Activated CD8-positive, alpha-beta memory T cell treated with anti-CD3 and anti-CD28 coated beads, Interleukin-2, amount 10 ng/mL, durations not matched to agents 7 days and 5 days (primary cell): ENCODE measurements around the gene RFX8. TPM values are rescaled to one million over a fixed set of nuclear protein-coding genes. Genes with fewer than 3 reads are reported as not detected.
"Not testable (repeated sequence)": the region's sequence is repeated elsewhere in the genome, so short reads cannot be mapped to it uniquely, and the experiment has no call there.

Source experiments
- ATAC-seq: fragments of 150-1000 bp; cut with Tn5 transposase; one replicate; pipeline ENCODE4 v1.10.0; 2021; ENCODE audit warnings: moderate library complexity
- CTCF ChIA-PET: fragments of 350-600 bp; sonication (Branson Sonifier 250); formaldehyde crosslinking; loops from one replicate; lab custom pipeline; 2021; ENCODE audit warnings: antibody characterized with exemption; lab: Charles Lee
- DNase-seq: peaks from one replicate; pipeline ENCODE4 v3.0.0-alpha.2; 2020
- H3K27ac Mint-ChIP-seq: one replicate; pipeline ENCODE4 v1.8.0; 2021; ENCODE audit warnings: mild to moderate bottlenecking, mixed read lengths
- H3K27me3 Mint-ChIP-seq: one replicate; pipeline ENCODE4 v1.8.0; 2021; ENCODE audit warnings: mixed read lengths
- H3K36me3 Mint-ChIP-seq: one replicate; pipeline ENCODE4 v1.8.0; 2021; ENCODE audit warnings: mild to moderate bottlenecking, mixed read lengths
- H3K4me1 Mint-ChIP-seq: one replicate; pipeline ENCODE4 v1.8.0; 2021; ENCODE audit warnings: mixed read lengths
- H3K4me3 Mint-ChIP-seq: one replicate; pipeline ENCODE4 v1.8.0; 2021; ENCODE audit warnings: mild to moderate bottlenecking, moderate library complexity, mixed read lengths
- H3K9me3 Mint-ChIP-seq: one replicate; pipeline ENCODE4 v1.8.0; 2022; ENCODE audit warnings: low read depth, mixed read lengths
- total RNA-seq, 2 experiments: library from RNA; stranded (reverse); gene quantifications; one replicate each; pipeline ENCODE4 v1.2.3, GENCODE V29; 2021

RFX8 gene
- total RNA-seq, 2 experiments from 2014 or later, result 1.0 to 2.3 TPM

DNA sequence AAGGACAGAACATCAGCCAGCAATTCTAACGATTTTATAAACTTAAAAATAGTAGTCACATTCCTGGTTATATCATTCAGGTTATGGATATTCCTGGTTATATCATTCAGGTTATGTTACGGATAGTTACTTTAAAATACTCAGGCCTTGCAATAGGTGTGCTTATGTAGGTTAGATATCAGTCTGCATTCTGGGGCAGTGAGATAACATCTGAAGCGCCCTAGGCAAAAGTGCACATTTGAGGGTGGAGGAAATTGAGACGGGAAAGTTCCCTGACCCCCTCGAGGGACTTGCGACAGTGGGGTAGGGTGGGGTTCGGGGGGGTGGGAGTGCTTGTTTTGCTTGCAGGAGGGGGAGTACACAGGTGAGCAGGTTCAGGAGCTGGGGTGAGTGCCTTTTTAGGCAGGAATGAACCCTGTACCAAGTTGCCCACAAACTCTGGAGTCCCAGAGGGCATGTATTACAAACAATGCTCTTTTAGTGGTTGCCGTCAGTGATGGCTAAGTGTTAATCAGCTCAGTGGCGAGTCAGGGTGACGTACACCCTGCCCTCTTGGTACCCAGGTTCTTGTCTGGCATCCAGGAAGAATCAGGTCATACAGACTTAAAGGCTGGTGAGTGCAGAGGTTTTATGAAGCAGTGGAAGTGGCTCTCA is 119.4 kb downstream of the RFX8 start:
- DNase-seq (no peak), ATAC-seq (no peak)
- Mint-ChIP-seq H3K4me1 (peaks cover 9% of the 10 kb centered on the region), H3K27me3 (peaks cover 7% of the 10 kb centered on the region), H3K36me3 (no peaks in the 10 kb centered on the region), H3K27ac (no peak overlapping the region), H3K9me3 (no peaks in the 10 kb centered on the region), H3K4me3 (no peak overlapping the region)
- CTCF ChIA-PET, result no interaction called here

DNA sequence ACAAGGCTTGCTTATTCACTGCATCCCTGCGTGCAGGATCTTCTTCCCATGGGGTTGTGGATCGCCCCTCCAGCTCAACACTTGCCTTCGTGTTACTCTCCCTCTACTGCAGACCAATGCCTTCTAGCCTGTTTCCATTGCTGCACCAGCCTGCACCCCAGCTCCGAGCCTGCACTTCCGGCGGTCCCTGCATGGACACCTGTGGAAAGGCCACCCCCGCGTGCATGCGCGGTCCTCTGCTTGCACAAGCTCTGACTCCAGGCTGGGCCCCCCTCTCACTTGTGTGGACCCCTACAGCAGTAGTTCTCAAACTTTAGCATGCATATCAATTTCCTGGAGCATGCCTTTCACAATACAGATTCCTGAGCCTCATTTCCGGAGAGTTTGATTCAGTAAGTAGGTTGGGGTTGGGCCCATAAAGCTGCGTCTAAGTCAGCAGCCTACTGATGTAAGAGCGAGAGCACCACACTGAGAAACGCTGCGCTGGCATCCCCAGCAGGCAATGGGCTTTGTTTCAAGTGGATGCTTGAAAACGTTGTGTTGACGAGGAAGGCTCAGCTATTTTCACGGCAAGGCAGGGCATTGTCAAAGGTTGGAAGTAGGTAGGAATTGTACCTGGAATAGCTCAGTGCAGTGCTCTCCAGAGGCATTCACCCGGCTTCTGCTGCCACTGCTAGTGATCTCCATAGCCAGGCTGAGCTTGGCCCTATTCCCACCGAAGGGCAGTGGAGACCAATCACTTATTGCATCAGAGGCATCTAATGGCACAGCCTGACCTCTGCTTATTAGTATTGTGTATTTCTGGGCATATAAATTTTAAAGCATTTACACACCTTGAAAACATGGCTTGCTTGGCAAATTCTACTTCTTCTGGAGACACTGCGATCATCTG is 120.2 kb downstream of the RFX8 start:
- Mint-ChIP-seq H3K27ac (no peak overlapping the region), H3K36me3 (no peaks in the 10 kb centered on the region), H3K9me3 (no peaks in the 10 kb centered on the region), H3K4me1 (peaks cover 4% of the 10 kb centered on the region), H3K4me3 (no peak overlapping the region), H3K27me3 (peaks cover 7% of the 10 kb centered on the region)
- no peak for ATAC-seq
- DNase-seq, result no peak
- CTCF ChIA-PET, result interaction anchor here (4.7 kb wide), 1 partner anchor 12 kb away, joined by 27 read pairs; no protein-coding TSS in a partner anchor

DNA sequence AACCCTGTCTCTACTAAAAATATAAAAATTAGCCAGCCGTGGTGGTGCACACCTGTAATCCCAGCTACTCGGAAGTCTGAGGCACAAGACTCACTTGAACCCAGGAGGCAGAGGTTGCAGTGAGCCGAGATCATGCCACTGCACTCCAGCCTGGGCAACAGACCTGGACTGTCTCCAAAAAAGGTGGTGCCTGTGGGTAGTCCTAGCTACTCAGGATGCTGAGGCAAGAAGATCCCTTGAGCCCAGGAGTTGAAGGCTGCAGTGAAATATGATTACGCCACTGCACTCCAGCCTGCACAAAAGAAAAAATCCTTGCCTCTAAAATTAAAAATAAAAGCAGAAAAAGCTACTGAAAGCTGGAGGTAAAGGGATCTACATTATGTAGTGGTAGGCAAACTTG is 122.3 kb downstream of the RFX8 start:
- CTCF ChIA-PET, result interaction anchor here (1.2 to 4.7 kb wide), 2 partner anchors 9 to 10 kb away, joined by 5 to 27 read pairs; no protein-coding TSS in a partner anchor
- not testable (repeated sequence) for H3K9me3 Mint-ChIP-seq, H3K27ac Mint-ChIP-seq

DNA sequence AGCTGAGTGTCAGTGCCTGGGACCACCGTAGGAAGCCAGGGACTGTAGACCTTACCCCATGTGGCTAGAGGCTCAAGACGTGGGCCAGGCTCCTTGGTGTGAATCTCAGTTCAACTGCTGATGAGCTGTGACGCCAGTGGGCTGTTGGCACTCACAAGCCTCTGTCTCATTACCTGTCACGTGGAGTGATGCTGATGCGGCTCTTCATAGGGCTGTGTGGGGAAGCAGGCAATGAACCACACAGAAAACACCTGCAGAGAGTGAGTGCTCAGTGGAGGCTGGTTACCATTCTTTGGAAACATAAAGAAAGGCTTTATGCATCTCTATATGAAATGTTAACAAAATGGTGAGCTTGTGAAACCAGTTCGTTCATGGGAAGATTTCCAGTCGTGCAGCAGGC is 123.7 kb downstream of the RFX8 start:
- peaks cover 5% of the 10 kb centered on the region for H3K4me1 Mint-ChIP-seq
- no peak overlapping the region for H3K27ac Mint-ChIP-seq
- H3K36me3 Mint-ChIP-seq, result no peaks in the 10 kb centered on the region

More for the DNA sequence above, 122.3 kb downstream of the RFX8 start:
- DNase-seq, H3K4me1 Mint-ChIP-seq, H3K27me3 Mint-ChIP-seq, H3K36me3 Mint-ChIP-seq, H3K4me3 Mint-ChIP-seq, ATAC-seq: not testable (repeated sequence)

DNA sequence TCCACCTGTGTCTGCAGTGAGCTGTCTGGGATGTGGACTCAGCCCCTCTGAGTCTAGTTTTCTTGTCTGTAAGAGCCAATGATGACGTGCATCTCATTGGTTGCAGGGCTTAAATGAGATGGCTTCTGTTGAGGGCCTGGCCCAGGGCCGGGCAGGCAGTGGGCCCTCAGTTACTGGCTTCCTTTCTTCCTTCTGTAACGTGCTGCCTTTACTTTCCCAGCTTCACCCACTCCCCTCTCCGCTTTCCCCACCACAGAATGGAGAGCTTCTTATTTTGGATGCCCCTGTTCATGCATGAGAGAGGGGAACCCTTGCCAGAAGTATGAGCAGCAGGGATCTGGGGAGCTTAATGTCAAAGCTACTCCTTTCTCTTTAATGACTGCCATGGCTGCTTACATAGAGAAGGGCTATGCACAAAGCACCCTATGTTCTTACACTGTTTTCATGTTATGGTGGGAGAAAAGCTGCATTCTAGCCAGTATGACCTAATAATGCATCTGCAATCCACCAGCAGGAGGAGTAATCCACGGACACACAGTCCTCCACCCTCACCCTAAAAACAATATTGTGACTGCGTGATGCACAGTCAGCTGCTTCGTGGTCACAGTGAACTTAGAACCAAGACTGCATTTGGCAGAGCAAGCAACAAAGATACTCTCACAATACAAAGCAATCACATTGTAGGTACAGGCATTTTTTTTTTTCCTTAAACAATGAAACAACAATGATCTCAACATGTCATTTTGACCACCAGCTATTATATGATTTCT is 124.8 kb downstream of the RFX8 start:
- no peaks in the 10 kb centered on the region for H3K9me3 Mint-ChIP-seq
- no peak overlapping the region for H3K4me3 Mint-ChIP-seq
- H3K27me3 Mint-ChIP-seq, result peaks cover 7% of the 10 kb centered on the region
- CTCF ChIA-PET, result interaction anchor here (1.1 to 4.7 kb wide), 9 partner anchors 8 to 417 kb away, joined by 3 to 27 read pairs (median 6); partner anchors contain the start of gene CREG2
- ATAC-seq (no peak), DNase-seq (no peak)
- no peak overlapping the region for H3K27ac Mint-ChIP-seq
- no peaks in the 10 kb centered on the region for H3K36me3 Mint-ChIP-seq
- peaks cover 5% of the 10 kb centered on the region for H3K4me1 Mint-ChIP-seq

More for the DNA sequence above, 123.7 kb downstream of the RFX8 start:
- CTCF ChIA-PET, result interaction anchor here (1.0 to 4.7 kb wide), 3 partner anchors 9 to 416 kb away, joined by 3 to 27 read pairs (median 3); no protein-coding TSS in a partner anchor
- Mint-ChIP-seq H3K9me3 (no peaks in the 10 kb centered on the region), H3K4me3 (no peak overlapping the region), H3K27me3 (peaks cover 7% of the 10 kb centered on the region)
- ATAC-seq, result no peak
- no peak for DNase-seq

DNA sequence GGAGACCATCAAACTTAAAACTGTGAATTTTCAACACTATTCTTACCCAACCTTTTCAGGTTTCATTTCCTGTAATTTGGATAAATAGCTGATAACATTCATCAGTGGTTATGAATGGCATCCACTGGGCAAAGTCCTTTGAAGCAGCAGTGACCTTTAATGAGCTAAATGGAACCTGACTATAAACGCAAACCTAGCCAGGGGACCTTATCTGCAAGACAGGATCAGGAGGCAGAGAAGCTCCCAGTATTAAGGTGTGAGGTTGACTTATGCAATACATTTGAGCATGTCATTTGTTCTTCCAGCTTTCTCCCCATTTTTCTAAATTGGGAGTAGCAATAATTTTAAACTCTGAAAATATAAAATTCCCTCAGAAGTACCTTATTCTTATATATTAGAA is 126.0 kb downstream of the RFX8 start:
- H3K4me3 Mint-ChIP-seq, result no peak overlapping the region
- H3K27ac Mint-ChIP-seq, result no peak overlapping the region
- peaks cover 5% of the 10 kb centered on the region for H3K4me1 Mint-ChIP-seq
- peaks cover 7% of the 10 kb centered on the region for H3K27me3 Mint-ChIP-seq
- ATAC-seq (no peak), DNase-seq (no peak)
- CTCF ChIA-PET, result interaction anchor here (1.3 to 2.8 kb wide), 6 partner anchors 10 to 70 kb away, joined by 3 to 16 read pairs (median 5); partner anchors contain the start of gene CREG2
- H3K9me3 Mint-ChIP-seq, result no peaks in the 10 kb centered on the region
- no peaks in the 10 kb centered on the region for H3K36me3 Mint-ChIP-seq

Other genes with a start within 250 kb of the RFX8 start
- gene CNOT11, start 222.2 kb downstream of the RFX8 start, total RNA-seq, result 10 to 100 TPM; 57.4 to 71.9 TPM
- 100 to 1,000 TPM in 1 of 2 experiments, 10 to 100 TPM in 1; 72.3 to 100 TPM for gene RNF149, start 166.4 kb downstream of the RFX8 start, total RNA-seq
- not detected for gene CREG2, start 87.6 kb downstream of the RFX8 start, total RNA-seq
- gene MAP4K4, start 222.6 kb upstream of the RFX8 start, total RNA-seq, result 10 to 100 TPM; 42.8 to 45.9 TPM